Measurements from ENCODE around the gene P2RY8. TPM values are rescaled to one million over a fixed set of nuclear protein-coding genes. Genes with fewer than 3 reads are reported as not detected.

P2RY8 gene
- total RNA-seq, 1 experiment from 2014 or later = not detected

DNA sequence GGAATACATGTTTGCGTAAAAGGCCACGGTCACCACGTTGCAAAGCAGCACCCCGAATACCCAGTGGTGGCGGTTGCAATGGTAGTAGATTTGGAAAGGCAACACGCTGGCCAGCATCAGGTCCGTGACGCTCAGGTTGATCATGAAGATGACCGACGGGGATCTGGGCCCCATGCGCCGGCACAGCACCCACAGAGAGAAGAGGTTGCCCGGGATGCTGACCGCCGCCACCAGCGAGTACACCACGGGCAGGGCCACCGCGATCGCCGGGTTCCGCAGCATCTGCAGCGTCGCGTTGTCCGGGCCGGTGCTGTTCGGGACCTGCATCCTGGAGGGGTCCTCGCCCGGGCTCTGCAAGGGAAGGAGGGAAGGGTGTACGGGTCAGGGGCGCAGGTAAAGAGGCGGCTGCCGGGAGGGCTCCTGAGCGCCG, 70.7 kb downstream of the P2RY8 start:
- H3K27me3 ChIP-seq (replicated peaks) = no peaks in the 10 kb centered on the region
- H3K36me3 ChIP-seq = no peaks in the 10 kb centered on the region
- peak in 1 of 2 experiments; percentile 41 for DNase-seq (ENCODE audit: low read depth in 1 of 2, low spot score in 2 of 2)
- no peaks in the 10 kb centered on the region for H3K9me3 ChIP-seq (replicated peaks)
- H3K4me1 ChIP-seq (replicated peaks) = peaks cover 33% of the 10 kb centered on the region
- no peak overlapping the region for H3K4me3 ChIP-seq
- H3K27ac ChIP-seq = no peak overlapping the region

DNA sequence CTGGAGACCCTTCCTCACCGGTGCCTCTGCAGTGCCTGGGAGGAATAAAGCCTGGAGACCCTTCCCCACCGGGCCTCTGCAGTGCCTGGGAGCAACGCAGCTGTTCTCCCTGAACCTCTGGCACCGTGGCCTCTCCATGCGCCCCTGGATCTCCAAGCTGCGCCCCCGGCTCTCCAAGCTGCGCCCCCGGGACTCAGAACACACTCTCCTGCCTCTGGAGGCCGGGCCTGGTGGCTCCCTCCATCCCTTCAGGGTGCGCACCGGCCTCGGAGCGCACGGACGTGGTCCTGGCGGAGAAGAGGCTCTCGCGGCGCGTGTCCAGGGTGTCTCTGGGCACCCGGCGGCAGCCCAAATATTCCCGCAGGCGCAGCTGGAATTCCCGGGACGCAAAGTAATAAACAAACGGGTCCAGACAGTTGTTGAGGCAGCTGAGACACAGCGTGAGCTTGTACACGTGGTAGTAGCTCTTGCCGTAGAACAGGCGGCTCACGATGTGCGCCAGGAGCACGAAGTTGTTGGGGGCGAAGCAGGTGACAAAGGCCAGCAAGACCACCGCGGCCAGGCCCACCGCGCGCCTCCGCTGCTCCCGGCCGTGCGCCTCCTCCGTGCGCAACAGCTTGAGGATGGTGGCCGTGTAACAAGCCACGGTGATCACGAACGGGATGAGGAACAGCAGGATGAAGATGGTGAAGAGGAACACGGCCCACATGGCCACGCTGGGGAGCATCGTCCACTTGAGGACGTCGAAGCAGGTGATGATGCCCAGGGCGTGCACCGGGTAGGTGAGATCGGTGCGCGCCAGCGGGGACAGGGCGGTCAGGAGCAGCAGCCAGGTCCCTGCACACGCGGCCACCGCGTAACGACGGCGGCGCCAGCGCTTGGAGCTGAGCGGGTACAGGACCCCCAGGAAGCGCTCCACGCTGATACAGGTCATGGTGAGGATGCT, 71.4 kb downstream of the P2RY8 start:
- H3K36me3 ChIP-seq = no peaks in the 10 kb centered on the region
- H3K27ac ChIP-seq = no peak overlapping the region
- DNase-seq (ENCODE audit: low read depth in 1 of 2, low spot score in 2 of 2) = peak in 1 of 2 experiments; percentile 38
- H3K9me3 ChIP-seq (replicated peaks) = no peaks in the 10 kb centered on the region
- H3K4me3 ChIP-seq = no peak overlapping the region
- H3K4me1 ChIP-seq (replicated peaks) = peaks cover 33% of the 10 kb centered on the region
- no peaks in the 10 kb centered on the region for H3K27me3 ChIP-seq (replicated peaks)

DNA sequence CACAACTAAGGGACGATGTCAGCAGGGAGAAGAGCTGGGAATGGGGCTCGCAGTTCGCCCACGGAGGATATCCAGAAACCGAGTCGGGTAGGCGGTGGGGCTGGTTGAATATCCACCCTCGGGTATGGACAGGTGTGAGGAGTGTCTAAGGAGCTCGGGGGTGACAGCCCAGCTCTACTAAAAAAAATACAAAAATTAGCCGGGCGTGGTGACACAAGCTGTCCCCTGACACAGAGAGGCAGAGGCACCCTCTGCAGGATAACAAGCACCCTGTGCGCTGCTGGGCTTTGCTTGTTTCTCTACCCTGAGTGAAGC, 72.1 kb downstream of the P2RY8 start:
- DNase-seq (ENCODE audit: low read depth in 1 of 2, low spot score in 2 of 2) = no peak
- Histone ChIP-seq H3K9me3 (replicated peaks) (no peaks in the 10 kb centered on the region), H3K27me3 (replicated peaks) (no peaks in the 10 kb centered on the region), H3K27ac (no peak overlapping the region), H3K4me1 (replicated peaks) (peaks cover 33% of the 10 kb centered on the region), H3K4me3 (no peak overlapping the region), H3K36me3 (no peaks in the 10 kb centered on the region)

DNA sequence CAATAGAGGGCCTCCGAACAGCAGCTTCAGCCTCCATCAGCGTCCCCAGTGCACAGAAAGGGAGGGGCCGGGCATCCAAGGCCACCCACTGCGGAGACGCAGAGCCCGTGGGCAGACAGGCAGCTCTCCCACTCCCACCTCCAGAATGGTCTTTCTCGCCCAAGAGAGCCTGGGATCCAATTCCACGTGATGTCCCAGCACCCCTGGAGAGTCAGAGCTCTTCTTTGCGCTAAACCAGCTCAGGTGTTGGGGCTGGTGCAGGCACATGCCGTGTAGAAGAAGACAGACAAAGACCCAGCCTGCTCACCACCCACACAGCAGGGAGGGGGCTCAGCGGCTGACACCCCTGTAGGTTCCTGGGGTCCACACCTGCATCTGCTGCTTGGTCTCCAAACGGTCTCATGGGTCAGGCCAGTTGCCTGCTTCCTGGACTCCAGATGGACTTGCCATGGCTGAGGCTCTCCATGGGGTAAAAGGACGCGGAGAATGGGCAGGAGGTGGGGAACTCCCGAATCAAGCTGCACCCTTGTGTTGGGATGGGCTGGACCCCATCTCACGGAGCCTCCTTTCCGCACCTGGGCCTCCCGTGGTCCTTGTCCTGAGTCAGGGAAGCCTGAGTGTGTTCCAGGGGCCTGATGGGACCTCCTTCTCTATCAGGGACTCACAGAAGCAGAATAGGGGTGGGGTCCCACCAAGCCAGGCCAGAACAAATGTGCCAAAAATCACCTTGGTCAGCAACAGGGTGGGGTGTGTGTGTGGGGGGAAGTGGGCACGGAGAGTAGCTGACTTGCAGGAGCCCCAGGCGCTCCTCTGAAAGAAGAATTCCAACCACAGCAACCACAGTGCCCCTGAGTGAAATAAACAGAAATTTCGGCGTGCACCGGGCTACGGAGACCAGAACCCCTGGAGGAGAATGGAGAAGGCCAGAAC, 72.7 kb downstream of the P2RY8 start:
- Histone ChIP-seq H3K27me3 (replicated peaks) (no peaks in the 10 kb centered on the region), H3K27ac (no peak overlapping the region), H3K36me3 (no peaks in the 10 kb centered on the region), H3K4me1 (replicated peaks) (peaks cover 33% of the 10 kb centered on the region), H3K9me3 (replicated peaks) (no peaks in the 10 kb centered on the region), H3K4me3 (no peak overlapping the region)
- peak; percentile 21 to 35 for DNase-seq (ENCODE audit: low read depth in 1 of 2, low spot score in 2 of 2)

DNA sequence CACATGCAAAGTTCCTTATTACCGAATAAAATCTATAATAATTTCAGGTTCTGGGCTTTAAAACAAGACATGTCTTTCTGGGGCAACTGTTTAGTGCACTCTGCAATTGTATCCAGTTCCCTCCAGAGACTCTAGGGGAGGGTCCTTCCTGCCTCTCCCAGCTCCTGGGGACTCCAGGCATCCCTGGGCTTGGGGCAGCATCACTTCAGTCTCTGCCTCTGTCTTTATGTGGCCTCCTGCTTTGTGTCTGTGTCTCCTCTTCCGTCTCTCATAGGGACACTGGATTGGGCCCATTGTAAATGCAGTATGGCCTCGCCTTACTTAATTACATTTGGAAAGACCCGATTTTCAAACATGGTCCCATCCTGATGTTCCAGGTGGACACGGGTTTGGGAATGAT, 73.4 kb downstream of the P2RY8 start:
- no peaks in the 10 kb centered on the region for H3K9me3 ChIP-seq (replicated peaks)

DNA sequence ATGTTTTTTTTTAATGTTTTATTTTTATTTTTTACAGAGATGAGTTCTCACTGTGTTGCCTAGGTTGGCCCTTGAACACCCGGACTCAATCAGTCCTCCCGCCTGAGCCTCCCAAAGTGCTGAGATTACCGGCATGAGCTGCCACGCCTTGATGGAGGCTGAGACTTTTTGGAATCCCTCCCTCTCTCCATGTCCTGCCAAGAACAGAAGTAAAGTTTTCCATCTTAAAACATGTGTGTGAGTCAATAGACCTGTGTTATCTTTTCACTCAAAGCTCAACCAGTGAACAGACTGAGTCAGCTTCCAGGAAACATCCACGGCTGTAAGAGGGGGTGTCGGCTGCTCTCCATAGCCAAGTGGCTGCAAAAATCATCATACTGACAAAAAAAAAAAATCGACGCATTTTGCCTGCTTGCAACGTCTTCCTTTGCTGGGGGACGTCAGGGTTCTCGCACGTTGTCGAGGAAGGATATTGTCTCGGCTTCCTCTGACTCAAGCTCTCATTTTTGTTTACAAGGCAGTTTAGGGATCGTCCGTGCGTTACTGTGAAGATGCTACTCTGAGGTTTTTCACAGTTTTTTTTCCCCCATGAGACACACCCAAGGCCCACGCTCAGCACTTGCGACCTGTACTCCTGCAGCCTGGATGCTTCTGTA, 74.3 kb downstream of the P2RY8 start:
- Histone ChIP-seq H3K9me3 (replicated peaks) (no peaks in the 10 kb centered on the region), H3K36me3 (no peaks in the 10 kb centered on the region), H3K27me3 (replicated peaks) (no peaks in the 10 kb centered on the region), H3K4me3 (no peak overlapping the region), H3K27ac (no peak overlapping the region), H3K4me1 (replicated peaks) (peaks cover 27% of the 10 kb centered on the region)
- DNase-seq (ENCODE audit: low read depth in 1 of 2, low spot score in 2 of 2) = peak; percentile 60 to 61

More for the DNA sequence above, 73.4 kb downstream of the P2RY8 start:
- peak in 1 of 2 experiments; percentile 2 for DNase-seq (ENCODE audit: low read depth in 1 of 2, low spot score in 2 of 2)
- Histone ChIP-seq H3K4me1 (replicated peaks) (peaks cover 33% of the 10 kb centered on the region), H3K4me3 (no peak overlapping the region), H3K36me3 (no peaks in the 10 kb centered on the region), H3K27ac (no peak overlapping the region), H3K27me3 (replicated peaks) (no peaks in the 10 kb centered on the region)

DNA sequence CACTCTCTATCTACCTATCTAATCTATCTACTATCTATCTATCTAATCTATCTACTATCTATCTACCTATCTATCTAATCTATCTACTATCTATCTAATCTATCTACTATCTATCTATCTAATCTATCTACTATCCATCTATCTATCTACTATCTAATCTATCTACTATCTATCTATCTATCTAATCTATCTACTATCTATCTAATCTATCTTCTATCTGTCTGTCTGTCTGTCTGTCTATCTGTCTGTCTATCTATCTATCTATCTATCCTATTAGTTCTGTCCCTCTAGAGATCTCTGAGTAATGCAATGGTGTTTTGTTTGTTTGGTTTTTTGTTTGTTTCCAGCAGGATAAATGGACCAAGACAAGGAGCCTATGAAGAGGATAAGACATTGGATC, 74.9 kb downstream of the P2RY8 start:
- Histone ChIP-seq H3K27me3 (replicated peaks) (no peaks in the 10 kb centered on the region), H3K27ac (no peak overlapping the region), H3K9me3 (replicated peaks) (no peaks in the 10 kb centered on the region), H3K4me3 (no peak overlapping the region), H3K36me3 (no peaks in the 10 kb centered on the region), H3K4me1 (replicated peaks) (peaks cover 23% of the 10 kb centered on the region)
- no peak for DNase-seq (ENCODE audit: low read depth in 1 of 2, low spot score in 2 of 2)

DNA sequence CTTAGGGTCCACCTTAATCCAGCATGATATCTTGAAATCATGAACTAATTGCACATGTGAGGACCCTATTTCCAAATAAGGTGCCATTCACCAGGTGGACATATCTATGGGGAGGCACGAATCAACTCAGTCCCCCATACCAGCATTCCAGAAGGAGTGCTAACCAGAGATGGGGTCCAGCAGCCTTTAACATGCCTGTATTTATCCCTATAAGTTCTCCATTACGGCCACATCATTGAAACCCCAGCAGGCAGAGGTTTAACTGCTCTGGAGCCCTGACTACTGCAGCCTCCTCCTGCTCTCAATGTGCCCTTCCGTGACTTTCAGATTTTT, 81.1 kb downstream of the P2RY8 start:
- H3K4me1 ChIP-seq (replicated peaks) = no peaks in the 10 kb centered on the region
- H3K4me3 ChIP-seq = no peak overlapping the region
- DNase-seq (ENCODE audit: low read depth in 1 of 2, low spot score in 2 of 2) = peak in 1 of 2 experiments; percentile 3
- peaks cover 3% of the 10 kb centered on the region; the same call in 1 of the 2 replicates for H3K36me3 ChIP-seq
- no peak overlapping the region for H3K27ac ChIP-seq
- H3K27me3 ChIP-seq (replicated peaks) = no peaks in the 10 kb centered on the region
- no peaks in the 10 kb centered on the region for H3K9me3 ChIP-seq (replicated peaks)

DNA sequence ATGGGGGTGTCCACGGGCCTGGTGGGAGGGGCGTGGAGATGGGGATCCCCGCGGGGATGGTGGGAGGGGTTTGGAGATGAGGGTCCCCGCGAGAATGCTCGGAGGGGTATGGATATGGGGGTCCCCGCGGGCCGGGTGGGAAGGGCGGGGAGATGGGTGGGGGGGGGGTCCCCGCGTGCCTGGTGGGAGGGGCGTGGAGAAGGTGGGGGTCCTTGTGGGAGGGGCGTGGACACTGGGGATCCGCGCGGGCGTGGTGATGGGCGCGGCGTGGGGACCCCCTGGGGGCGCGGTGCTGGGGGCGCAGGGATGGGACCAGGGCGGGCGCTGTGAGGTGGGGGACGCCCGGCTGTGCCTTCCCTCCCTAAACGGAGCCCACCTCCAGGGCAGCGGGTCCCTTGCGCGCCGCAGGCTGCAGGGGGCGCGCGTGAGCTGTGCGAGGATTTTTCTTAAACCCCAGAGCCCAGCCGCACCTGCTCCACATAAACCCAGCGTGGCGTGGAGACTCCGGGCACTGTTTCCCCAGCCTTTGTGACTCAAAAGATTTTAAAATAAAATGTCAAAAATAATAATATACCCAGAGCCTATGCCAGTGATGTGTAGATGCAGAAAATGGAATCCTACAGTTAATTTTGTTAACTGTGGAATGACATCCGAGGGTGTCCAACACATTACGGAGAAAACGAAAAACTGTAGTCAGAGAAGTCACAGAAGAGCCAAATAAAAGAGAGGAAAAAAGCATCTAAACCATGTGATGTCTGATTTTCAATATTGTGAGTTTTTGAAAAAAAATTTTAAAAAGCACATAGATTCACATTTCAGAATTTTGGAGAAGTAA, 82.8 kb downstream of the P2RY8 start:
- peaks cover 3% of the 10 kb centered on the region; the same call in 1 of the 2 replicates for H3K36me3 ChIP-seq
- no peaks in the 10 kb centered on the region for H3K27me3 ChIP-seq (replicated peaks)
- no peaks in the 10 kb centered on the region for H3K4me1 ChIP-seq (replicated peaks)
- H3K27ac ChIP-seq = no peak overlapping the region
- peak; percentile 79 to 84 for DNase-seq (ENCODE audit: low read depth in 1 of 2, low spot score in 2 of 2)
- H3K9me3 ChIP-seq (replicated peaks) = no peaks in the 10 kb centered on the region
- peak overlapping the region; percentile 31 for H3K4me3 ChIP-seq

DNA sequence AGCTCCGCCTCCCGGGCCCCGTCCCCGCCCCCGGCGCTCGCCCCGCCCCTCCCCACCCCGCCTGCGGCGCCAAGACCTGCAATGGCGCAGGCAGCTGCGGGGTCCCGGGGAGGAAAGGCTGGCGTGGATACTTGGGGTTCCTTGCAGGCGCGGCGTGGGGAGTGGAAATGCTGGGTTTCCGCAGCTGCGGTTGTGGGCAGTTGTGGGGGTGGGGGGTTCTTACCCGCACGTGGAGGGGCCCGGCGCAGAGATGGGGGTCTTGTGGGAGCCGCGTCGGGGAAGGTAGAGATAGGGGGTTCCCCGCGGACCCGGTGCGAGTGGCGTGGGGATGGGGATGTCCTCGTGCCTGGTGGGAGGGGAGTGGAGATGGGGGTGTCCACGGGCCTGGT, 83.6 kb downstream of the P2RY8 start:
- Histone ChIP-seq H3K4me3 (peak overlapping the region; percentile 46), H3K36me3 (peaks cover 3% of the 10 kb centered on the region; the same call in 1 of the 2 replicates), H3K4me1 (replicated peaks) (no peaks in the 10 kb centered on the region), H3K27ac (no peak overlapping the region), H3K27me3 (replicated peaks) (no peaks in the 10 kb centered on the region), H3K9me3 (replicated peaks) (no peaks in the 10 kb centered on the region)
- no peak for DNase-seq (ENCODE audit: low read depth in 1 of 2, low spot score in 2 of 2)

DNA sequence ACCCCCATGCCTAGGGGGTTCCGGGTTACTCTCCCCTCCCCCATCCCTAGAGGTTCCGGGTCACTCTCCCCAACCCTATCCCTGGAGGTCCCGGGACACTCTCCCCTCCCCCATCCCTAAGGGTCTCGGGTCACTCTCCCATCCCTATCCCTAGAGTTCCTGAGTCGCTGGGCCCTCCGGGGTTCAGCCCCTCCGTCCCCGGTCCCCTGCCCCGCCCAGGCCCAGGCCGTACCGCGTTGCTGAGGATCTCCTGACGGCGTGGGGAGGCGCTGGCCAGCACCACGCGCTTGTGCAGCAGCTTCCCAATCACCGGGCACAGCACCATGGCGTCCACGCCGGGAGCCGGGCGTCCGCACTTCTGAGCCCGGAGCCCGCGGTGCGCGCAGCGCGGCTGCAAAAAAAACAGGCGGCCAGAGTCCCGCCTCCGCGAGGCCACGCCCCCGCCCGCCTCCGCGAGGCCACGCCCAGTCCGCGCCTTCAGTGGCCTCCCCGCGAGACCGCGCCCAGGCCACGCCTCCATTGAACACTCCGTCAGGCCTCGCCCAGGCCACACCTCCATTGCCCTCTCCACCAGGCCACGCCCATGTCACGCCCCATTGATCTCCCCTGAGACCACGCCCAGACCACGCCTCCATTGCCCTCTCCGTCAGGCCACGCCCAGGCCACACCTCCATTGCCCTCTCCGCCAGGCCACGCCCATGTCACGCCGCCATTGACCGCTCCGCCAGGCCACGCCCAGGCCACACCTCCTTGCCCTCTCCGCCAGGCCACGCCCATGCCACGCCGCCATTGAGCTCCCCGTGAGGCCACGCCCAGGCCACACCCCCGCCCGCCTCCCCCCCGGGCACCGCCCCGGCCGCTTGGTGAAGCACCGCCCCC, 84.2 kb downstream of the P2RY8 start, which contains the start of gene ASMTL:
Gene ASMTL (minus strand): TSS at position 394 of the 879 bp plus-strand sequence. CDS start 69 bp downstream, at position 325.
- Histone ChIP-seq H3K4me3 (peak within 1 kb of the TSS; percentile 73), H3K4me1 (replicated peaks) (no peaks in the 10 kb centered on the region)
- peak; percentile 98 to 99 for DNase-seq (ENCODE audit: low read depth in 1 of 2, low spot score in 2 of 2)

More for the DNA sequence above, 84.2 kb downstream of the P2RY8 start, which contains the start of gene ASMTL:
- no peaks in the 10 kb centered on the region for H3K9me3 ChIP-seq (replicated peaks)
- H3K36me3 ChIP-seq = peaks cover 3% of the 10 kb centered on the region; the same call in 1 of the 2 replicates
- no peaks in the 10 kb centered on the region for H3K27me3 ChIP-seq (replicated peaks)
- H3K27ac ChIP-seq = peak within 1 kb of the TSS; percentile 39; the same call in 1 of the 2 replicates

Data from SJSA1 (cell line).